HG02678 (cell line): Measurements from ENCODE around the gene ARMC2.
"Not testable (repeated sequence)": the region's sequence is repeated elsewhere in the genome, so short reads cannot be mapped to it uniquely, and the experiment has no call there.

Source experiments
- ATAC-seq: cut with Tn5 transposase; IDR thresholded peaks from one replicate; pipeline ENCODE4 v1.9.1; 2021; ENCODE audit warnings: mild to moderate bottlenecking, moderate library complexity; ENCODE audit not compliant: unreplicated experiment

Gene ARMC2

GRCh38 chr6:108947114-108947854 is 99.1 kb downstream of the ARMC2 start:
- ATAC-seq, result no peak

- ATAC-seq, result no peak
Measured at GRCh38 chr6:108948181-108948661, 100.0 kb downstream of the ARMC2 start.

GRCh38 chr6:108951351-108951953 is 103.2 kb downstream of the ARMC2 start:
- ATAC-seq, result no peak

- no peak for ATAC-seq
Measured at GRCh38 chr6:108952776-108953486, 104.7 kb downstream of the ARMC2 start.

GRCh38 chr6:108953681-108954080 is 105.5 kb downstream of the ARMC2 start:
- ATAC-seq, result no peak

- ATAC-seq, result no peak
Measured at GRCh38 chr6:108955329-108955949, 107.2 kb downstream of the ARMC2 start.

GRCh38 chr6:108957221-108957620 is 109.0 kb downstream of the ARMC2 start:
- no peak for ATAC-seq

GRCh38 chr6:108958900-108959770 is 110.9 kb downstream of the ARMC2 start:
- no peak for ATAC-seq

- no peak for ATAC-seq
Measured at GRCh38 chr6:108959972-108960582, 111.9 kb downstream of the ARMC2 start.

GRCh38 chr6:108960601-108961000 is 112.4 kb downstream of the ARMC2 start:
- ATAC-seq, result no peak

GRCh38 chr6:108961077-108961476 is 112.9 kb downstream of the ARMC2 start:
- ATAC-seq, result no peak

- no peak for ATAC-seq
Measured at GRCh38 chr6:108961985-108962384, 113.8 kb downstream of the ARMC2 start.

- ATAC-seq, result no peak
Measured at GRCh38 chr6:108966251-108966650, 118.0 kb downstream of the ARMC2 start.

- ATAC-seq, result no peak
Measured at GRCh38 chr6:108966855-108967755, 118.9 kb downstream of the ARMC2 start.

- ATAC-seq, result no peak
Measured at GRCh38 chr6:108968325-108969316, 120.4 kb downstream of the ARMC2 start.

- no peak for ATAC-seq
Measured at GRCh38 chr6:108969776-108970175, 121.6 kb downstream of the ARMC2 start.

GRCh38 chr6:108974201-108974600 is 126.0 kb downstream of the ARMC2 start:
- ATAC-seq, result no peak

GRCh38 chr6:108978638-108979037 is 130.4 kb downstream of the ARMC2 start:
- not testable (repeated sequence) for ATAC-seq
